Measurements from ENCODE around the gene UIMC1. TPM values are rescaled to one million over a fixed set of nuclear protein-coding genes. Genes with fewer than 3 reads are reported as not detected.

UIMC1 gene
- total RNA-seq, 1 donor from 2014 or later: 24.5 TPM

GRCh38 chr5:176880366-176881020, 126.1 kb downstream of the UIMC1 start:
- peaks cover 10% of the 10 kb centered on the region for H3K27me3 ChIP-seq (ENCODE audit: control insufficient read depth, insufficient read depth, low read length)
- no peak overlapping the region for H3K4me3 ChIP-seq (ENCODE audit: low read depth, low read length)
- no peak for TF ChIP-seq CTCF (IDR thresholded peaks at IDR 0.05; ENCODE audit: insufficient read depth, low read length, severe bottlenecking)
- DNase-seq (ENCODE audit: low read depth): no peak
- H3K36me3 ChIP-seq (ENCODE audit: control insufficient read depth, insufficient read depth, low read length): no peaks in the 10 kb centered on the region
- no peak for FAIRE-seq

GRCh38 chr5:176879663-176880361, 126.8 kb downstream of the UIMC1 start:
- no peak for TF ChIP-seq CTCF (IDR thresholded peaks at IDR 0.05; ENCODE audit: insufficient read depth, low read length, severe bottlenecking)
- no peaks in the 10 kb centered on the region for H3K36me3 ChIP-seq (ENCODE audit: control insufficient read depth, insufficient read depth, low read length)
- DNase-seq (ENCODE audit: low read depth) (no peak), FAIRE-seq (no peak)
- peaks cover 15% of the 10 kb centered on the region for H3K27me3 ChIP-seq (ENCODE audit: control insufficient read depth, insufficient read depth, low read length)
- H3K4me3 ChIP-seq (ENCODE audit: low read depth, low read length): no peak overlapping the region

GRCh38 chr5:176878906-176879662, 127.5 kb downstream of the UIMC1 start:
- TF ChIP-seq CTCF (IDR thresholded peaks at IDR 0.05; ENCODE audit: insufficient read depth, low read length, severe bottlenecking): no peak
- no peak for FAIRE-seq
- H3K36me3 ChIP-seq (ENCODE audit: control insufficient read depth, insufficient read depth, low read length): no peaks in the 10 kb centered on the region
- H3K27me3 ChIP-seq (ENCODE audit: control insufficient read depth, insufficient read depth, low read length): peaks cover 15% of the 10 kb centered on the region
- DNase-seq (ENCODE audit: low read depth): no peak
- no peak overlapping the region for H3K4me3 ChIP-seq (ENCODE audit: low read depth, low read length)

GRCh38 chr5:176878463-176878862, 128.1 kb downstream of the UIMC1 start:
- H3K4me3 ChIP-seq (ENCODE audit: low read depth, low read length): no peak overlapping the region
- H3K36me3 ChIP-seq (ENCODE audit: control insufficient read depth, insufficient read depth, low read length): no peaks in the 10 kb centered on the region
- peaks cover 15% of the 10 kb centered on the region for H3K27me3 ChIP-seq (ENCODE audit: control insufficient read depth, insufficient read depth, low read length)
- DNase-seq (ENCODE audit: low read depth) (no peak), FAIRE-seq (no peak)
- TF ChIP-seq CTCF (IDR thresholded peaks at IDR 0.05; ENCODE audit: insufficient read depth, low read length, severe bottlenecking): no peak

- no peak for FAIRE-seq
Measured at GRCh38 chr5:176877793-176878331, 128.7 kb downstream of the UIMC1 start.

More at GRCh38 chr5:176877793-176878331, 128.7 kb downstream of the UIMC1 start:
- no peaks in the 10 kb centered on the region for H3K36me3 ChIP-seq (ENCODE audit: control insufficient read depth, insufficient read depth, low read length)
- no peak for DNase-seq (ENCODE audit: low read depth)
- H3K4me3 ChIP-seq (ENCODE audit: low read depth, low read length): no peak overlapping the region
- TF ChIP-seq CTCF (IDR thresholded peaks at IDR 0.05; ENCODE audit: insufficient read depth, low read length, severe bottlenecking): no peak
- H3K27me3 ChIP-seq (ENCODE audit: control insufficient read depth, insufficient read depth, low read length): peaks cover 15% of the 10 kb centered on the region

Data from bronchial epithelial cell (primary cell).